IMR-90 (cell line): Measurements from ENCODE around the gene CETP. TPM values are rescaled to one million over a fixed set of nuclear protein-coding genes. Genes with fewer than 3 reads are reported as not detected.

Experiments used
- ATAC-seq: fragments of 200-7000 bp; cut with Tn5 transposase; 2 replicates; pipeline ENCODE4 v1.9.1; 2020; ENCODE audit warnings: low read depth, mild to moderate bottlenecking, moderate library complexity
- BruUV-seq: library from RNA; stranded (reverse); fragments of 400-500 nt; replicated peaks from 2 replicates; lab custom pipeline; 2021; lab: Mats Ljungman, UMichigan
- CTCF ChIA-PET: fragments of 300-600 bp; formaldehyde crosslinking; extraction: SDS; loops from one replicate; lab custom pipeline; 2021; ENCODE audit warnings: antibody characterized with exemption; lab: Yijun Ruan, JAX
- POLR2A ChIA-PET: fragments of 300-600 bp; sonication (Branson Sonifier 250); formaldehyde crosslinking; loops from one replicate; lab custom pipeline; 2022; ENCODE audit warnings: antibody characterized with exemption; ENCODE audit not compliant: unreplicated experiment; lab: Charles Lee
- DNase-seq: peaks from one replicate; pipeline ENCODE4 v3.0.0; 2013
- H2AFZ ChIP-seq: replicated peaks from 2 replicates; pipeline ENCODE3; 2013; ENCODE audit warnings: low read length, mild to moderate bottlenecking; ENCODE audit not compliant: poor library complexity
- H2AK5ac ChIP-seq: 2 replicates; pipeline ENCODE4 v1.6.1; 2013; ENCODE audit warnings: low read depth, low read length, inconsistent platforms
- H2AK9ac ChIP-seq: replicated peaks from 2 replicates; pipeline ENCODE3; 2013; ENCODE audit warnings: mild to moderate bottlenecking, low read depth, low read length, moderate library complexity; ENCODE audit not compliant: poor library complexity
- H2BK120ac ChIP-seq: 2 replicates; pipeline ENCODE4 v1.6.1; 2013; ENCODE audit warnings: low read depth, low read length, inconsistent platforms
- H2BK15ac ChIP-seq: 3 replicates; pipeline ENCODE4 v1.6.1; 2013; ENCODE audit warnings: low read depth, low read length, inconsistent platforms
- H2BK20ac ChIP-seq: 2 replicates; pipeline ENCODE4 v1.6.1; 2013; ENCODE audit warnings: low read depth, mild to moderate bottlenecking, inconsistent platforms, low read length, moderate library complexity
- H2BK5ac ChIP-seq: 2 replicates; pipeline ENCODE4 v1.6.1; 2013; ENCODE audit warnings: mild to moderate bottlenecking, low read depth, low read length, inconsistent platforms; ENCODE audit not compliant: poor library complexity, severe bottlenecking
- H3K14ac ChIP-seq: replicated peaks from 2 replicates; pipeline ENCODE4 v1.6.1; 2013; ENCODE audit warnings: low read depth, low read length, inconsistent platforms
- H3K18ac ChIP-seq: 2 replicates; pipeline ENCODE4 v1.6.1; 2013; ENCODE audit warnings: low read depth, low read length, control low read depth
- H3K23ac ChIP-seq: 2 replicates; pipeline ENCODE4 v1.6.1; 2013; ENCODE audit warnings: low read depth, low read length, inconsistent platforms
- H3K27ac ChIP-seq: 2 replicates; pipeline ENCODE4 v1.5.1; 2013; ENCODE audit warnings: mild to moderate bottlenecking, control low read depth, low read length; ENCODE audit not compliant: insufficient read depth
- H3K27me3 ChIP-seq: 2 replicates; pipeline ENCODE4 v1.6.1; 2013; ENCODE audit warnings: low read length; ENCODE audit not compliant: control insufficient read depth, insufficient read depth
- H3K36me3 ChIP-seq: 2 replicates; pipeline ENCODE4 v1.6.1; 2013; ENCODE audit warnings: low read length, mixed read lengths; ENCODE audit not compliant: control insufficient read depth, insufficient read depth
- H3K4ac ChIP-seq: 2 replicates; pipeline ENCODE4 v1.6.1; 2013; ENCODE audit warnings: low read depth, low read length, inconsistent platforms
- H3K4me1 ChIP-seq: 2 replicates; pipeline ENCODE4 v1.6.1; 2013; ENCODE audit warnings: low read length, mixed read lengths; ENCODE audit not compliant: control insufficient read depth, insufficient read depth
- H3K4me2 ChIP-seq: 2 replicates; pipeline ENCODE4 v1.6.1; 2013; ENCODE audit warnings: low read depth, mild to moderate bottlenecking, control low read depth, low read length, moderate library complexity
- H3K4me3 ChIP-seq: 2 replicates; pipeline ENCODE4 v1.5.1; 2013; ENCODE audit warnings: low read depth, mild to moderate bottlenecking, control low read depth, low read length, moderate library complexity; ENCODE audit not compliant: insufficient read depth
- H3K56ac ChIP-seq: 2 replicates; pipeline ENCODE4 v1.6.1; 2013; ENCODE audit warnings: low read length, inconsistent platforms; ENCODE audit not compliant: insufficient read depth; ENCODE audit errors: extremely low read depth
- H3K79me1 ChIP-seq, 2 experiments: 2 replicates each; pipeline ENCODE4 v1.6.1; 2013; ENCODE audit warnings: low read length in 2 of 2, inconsistent platforms in 1 of 2, low read depth in 1 of 2
- H3K9ac ChIP-seq: 2 replicates; pipeline ENCODE4 v1.6.1; 2013; ENCODE audit warnings: low read depth, low read length, control low read depth
- H3K9me1 ChIP-seq: 2 replicates; pipeline ENCODE4 v1.6.1; 2013; ENCODE audit warnings: low read length, inconsistent platforms; ENCODE audit not compliant: insufficient read depth
- H3K9me3 ChIP-seq: 2 replicates; pipeline ENCODE4 v1.6.1; 2013; ENCODE audit warnings: low read length; ENCODE audit not compliant: control insufficient read depth, insufficient read depth
- H4K20me1 ChIP-seq: 2 replicates; pipeline ENCODE4 v1.6.1; 2013; ENCODE audit warnings: low read length, inconsistent platforms; ENCODE audit not compliant: insufficient read depth
- H4K5ac ChIP-seq: 2 replicates; pipeline ENCODE4 v1.6.1; 2013; ENCODE audit warnings: mild to moderate bottlenecking, low read depth, low read length, control low read depth
- H4K8ac ChIP-seq, 2 experiments: 2 replicates each; pipeline ENCODE4 v1.6.1; 2013; ENCODE audit warnings: low read depth in 2 of 2, low read length in 2 of 2, control low read depth in 1 of 2, inconsistent platforms in 1 of 2
- H4K91ac ChIP-seq: 2 replicates; pipeline ENCODE4 v1.6.1; 2013; ENCODE audit warnings: low read depth, low read length, inconsistent platforms; ENCODE audit not compliant: insufficient read depth
- BHLHE40 ChIP-seq: fragments of 150-350 bp; IDR thresholded peaks from 2 replicates; pipeline ENCODE4 v1.6.1; 2016; ENCODE audit warnings: mild to moderate bottlenecking, low read depth, low read length
- CEBPB ChIP-seq: IDR thresholded peaks from 2 replicates; pipeline ENCODE4 v1.6.1; 2012; ENCODE audit warnings: low read depth, low read length, improper control_type of control experiment
- CHD1 ChIP-seq: IDR thresholded peaks from 2 replicates; pipeline ENCODE4 v1.6.1; 2012; ENCODE audit warnings: low read depth, low read length, improper control_type of control experiment
- CTCF ChIP-seq: conservative IDR thresholded peaks from 2 replicates; pipeline ENCODE4 v1.5.1; 2012; ENCODE audit warnings: mild to moderate bottlenecking, low read depth, low read length, improper control_type of control experiment
- ELK1 ChIP-seq: fragments of 150-350 bp; IDR thresholded peaks from 2 replicates; pipeline ENCODE4 v1.6.1; 2016; ENCODE audit warnings: low read depth, mild to moderate bottlenecking, low read length, moderate library complexity, borderline replicate concordance
- FOS ChIP-seq: fragments of 150-350 bp; IDR thresholded peaks from 2 replicates; pipeline ENCODE4 v1.6.1; 2016; ENCODE audit warnings: low read depth, low read length
- MAFK ChIP-seq: IDR thresholded peaks from 2 replicates; pipeline ENCODE4 v1.6.1; 2012; ENCODE audit warnings: low read depth, low read length, improper control_type of control experiment
- MAZ ChIP-seq: IDR thresholded peaks from 2 replicates; pipeline ENCODE4 v1.6.1; 2012; ENCODE audit warnings: low read depth, mild to moderate bottlenecking, low read length, improper control_type of control experiment, moderate library complexity, borderline replicate concordance
- MXI1 ChIP-seq: IDR thresholded peaks from 2 replicates; pipeline ENCODE4 v1.6.1; 2012; ENCODE audit warnings: low read depth, mild to moderate bottlenecking, low read length, moderate library complexity, borderline replicate concordance
- NFE2L2 ChIP-seq: fragments of 150-350 bp; IDR thresholded peaks from 2 replicates; pipeline ENCODE4 v1.6.1; 2016; ENCODE audit warnings: low read depth, mild to moderate bottlenecking, low read length
- POLR2A ChIP-seq: IDR thresholded peaks from 2 replicates; pipeline ENCODE4 v1.6.1; 2012; ENCODE audit warnings: mild to moderate bottlenecking, low read depth, low read length
- RAD21 ChIP-seq: IDR thresholded peaks from 2 replicates; pipeline ENCODE4 v1.6.1; 2012; ENCODE audit warnings: low read length, improper control_type of control experiment
- RCOR1 ChIP-seq: IDR thresholded peaks from 2 replicates; pipeline ENCODE4 v1.6.1; 2012; ENCODE audit warnings: mild to moderate bottlenecking, low read length, improper control_type of control experiment; ENCODE audit not compliant: insufficient replicate concordance
- RFX5 ChIP-seq: IDR thresholded peaks from 2 replicates; pipeline ENCODE4 v1.8.0; 2012; ENCODE audit warnings: low read depth, mild to moderate bottlenecking, low read length, moderate library complexity
- SMC3 ChIP-seq: fragments of 150-350 bp; IDR thresholded peaks from 2 replicates; pipeline ENCODE4 v1.6.1; 2016; ENCODE audit warnings: low read depth, mild to moderate bottlenecking, antibody characterized with exemption, low read length, moderate library complexity
- USF2 ChIP-seq: fragments of 150-350 bp; IDR thresholded peaks from 2 replicates; pipeline ENCODE4 v1.6.1; 2017; ENCODE audit warnings: mild to moderate bottlenecking, antibody characterized with exemption, low read length, low read depth
- WGBS, 2 experiments: methylation state at CpG; one replicate each; pipeline versions ENCODE4 v1.1.5 to v1.1.7; 2013; ENCODE audit warnings: missing lambda C conversion rate in 2 of 2; ENCODE audit not compliant: insufficient read length in 1 of 2; ENCODE audit errors: extremely low coverage in 2 of 2; 5-methylcytosine and 5-hydroxymethylcytosine counted together
- dilution Hi-C: fragments of 300-500 bp; cut with HindIII; formaldehyde crosslinking; loops from one replicate; pipeline ENCODE4 v1.14.3; 2018; ENCODE audit warnings: low sequenced_read_pairs; ENCODE audit not compliant: unreplicated experiment
- in situ Hi-C: fragments of 300-500 bp; cut with MboI; formaldehyde crosslinking; loops from 3 replicates; pipeline ENCODE4 v1.14.3; 2019; ENCODE audit warnings: low sequenced_read_pairs, inconsistent platforms, mixed read lengths
- intact Hi-C: fragments of 100-400 bp; cut with micrococcal nuclease; formaldehyde crosslinking; loops from 2 replicates; pipeline ENCODE4 v1.10.0; 2022
- polyA plus RNA-seq, 3 experiments: library from polyadenylated mRNA; depleted of rRNA; stranded (reverse); fragments of >200 nt; gene quantifications; 2 replicates each; pipeline ENCODE4 v1.2.3, GENCODE V29; 2012; ENCODE audit warnings: low replicate concordance in 1 of 3
- total RNA-seq: library from RNA; depleted of rRNA; stranded (reverse); fragments of >200 nt; gene quantifications from 2 replicates; pipeline ENCODE4 v1.2.3, GENCODE V29; 2012

The CETP gene
- total and polyA plus RNA-seq, 2 of the 4 experiments (the other 2 are of a cell fraction) = not detected

- Histone ChIP-seq H2BK15ac (no peak overlapping the region), H2BK20ac (no peak overlapping the region), H3K36me3 (no peaks in the 10 kb centered on the region; the same call in 1 of the 2 replicates), H3K27ac (no peak overlapping the region), H3K9ac (no peak overlapping the region), H3K9me1 (peaks cover 18% of the 10 kb centered on the region), H3K4me1 (peaks cover 21% of the 10 kb centered on the region), H2BK5ac (no peak overlapping the region), H4K20me1 (no peaks in the 10 kb centered on the region), H3K27me3 (no peaks in the 10 kb centered on the region), H3K4me2 (no peak overlapping the region), H4K91ac (no peak overlapping the region), H2BK120ac (no peak overlapping the region), H3K79me1 (peaks cover 37 to 83% of the 10 kb centered on the region in 2 experiments), H3K56ac (no peak overlapping the region), H3K23ac (no peak overlapping the region), H3K4ac (no peak overlapping the region), H4K8ac (no peak overlapping the region), H4K5ac (no peak overlapping the region), H3K14ac (no peak overlapping the region), H2AFZ (no peak overlapping the region), H3K18ac (no peak overlapping the region), H2AK5ac (no peak overlapping the region), H3K9me3 (no peaks in the 10 kb centered on the region), H3K4me3 (no peak overlapping the region), H2AK9ac (no peak overlapping the region)
- TF ChIP-seq NFE2L2 (no peak), FOS (no peak), MXI1 (no peak), USF2 (no peak), RFX5 (no peak), RCOR1 (no peak), RAD21 (no peak), CTCF (no peak), MAFK (no peak), BHLHE40 (no peak), CEBPB (no peak), CHD1 (no peak), SMC3 (no peak), MAZ (no peak), ELK1 (no peak), POLR2A (no peak)
- intact Hi-C loops (no loop called here), in situ Hi-C loops (no loop called here), dilution Hi-C loops (no loop called here)
- no peak for ATAC-seq
- 86% methylated on average over 4 of the region's 12 CpGs; no CpG with 5 or more reads in 1 of the 2 experiments for WGBS, 2 experiments
- no TSS peak for BruUV-seq
- DNase-seq = no peak
- POLR2A ChIA-PET = no interaction called here
- CTCF ChIA-PET = no interaction called here
Observed at GRCh38 chr16:56995136-56995805, 33.5 kb downstream of the CETP start.
